CD8-positive, alpha-beta memory T cell (primary cell): ENCODE results near the gene MMP24OS. TPM values are rescaled to one million over a fixed set of nuclear protein-coding genes. Genes with fewer than 3 reads are reported as not detected.
A peak's percentile ranks its signal among the peaks of the same experiment; 100 is the strongest.

Experiments used
- CTCF ChIA-PET: fragments of 350-600 bp; sonication (Branson Sonifier 250); formaldehyde crosslinking; loops from one replicate; lab custom pipeline; 2021; ENCODE audit warnings: antibody characterized with exemption; lab: Charles Lee
- POLR2A ChIA-PET: fragments of 350-600 bp; sonication (Branson Sonifier 250); formaldehyde crosslinking; loops from one replicate; lab custom pipeline; 2021; ENCODE audit warnings: antibody characterized with exemption; lab: Charles Lee
- DNase-seq, 5 donors: peaks; one replicate each; pipeline versions ENCODE4 v3.0.0 to v3.0.0-alpha.2; 2020 to 2022; ENCODE audit warnings: mixed read lengths in 1 of 5
- H3K27ac ChIP-seq: one replicate; pipeline ENCODE4 v1.7.0; 2013; ENCODE audit warnings: low read depth, mild to moderate bottlenecking, low read length, moderate library complexity
- H3K27me3 ChIP-seq: 2 replicates; pipeline ENCODE4 v1.7.0; 2013; ENCODE audit warnings: low read length, mild to moderate bottlenecking; ENCODE audit not compliant: insufficient read depth, poor library complexity, severe bottlenecking
- H3K36me3 ChIP-seq: 2 replicates; pipeline ENCODE4 v1.7.0; 2013; ENCODE audit warnings: mild to moderate bottlenecking, low read length, moderate library complexity; ENCODE audit not compliant: insufficient read depth
- H3K4me1 ChIP-seq: 2 replicates; pipeline ENCODE4 v1.7.0; 2013; ENCODE audit warnings: mild to moderate bottlenecking, low read length, moderate library complexity; ENCODE audit not compliant: insufficient read depth
- H3K4me3 ChIP-seq: 2 replicates; pipeline ENCODE4 v1.7.0; 2013; ENCODE audit warnings: mild to moderate bottlenecking, low read length
- H3K9me3 ChIP-seq: 2 replicates; pipeline ENCODE4 v1.7.0; 2013; ENCODE audit warnings: mild to moderate bottlenecking, low read length
- H3K27ac Mint-ChIP-seq, 8 donors: one replicate each; pipeline ENCODE4 v1.8.0; 2020 to 2021; ENCODE audit warnings: mixed read lengths in 8 of 8, mild to moderate bottlenecking in 6 of 8, inconsistent platforms in 3 of 8, moderate library complexity in 3 of 8
- H3K27me3 Mint-ChIP-seq, 2 donors: one replicate each; pipeline ENCODE4 v1.8.0; 2020 to 2021; ENCODE audit warnings: mixed read lengths in 2 of 2, mild to moderate bottlenecking in 1 of 2, moderate library complexity in 1 of 2
- H3K36me3 Mint-ChIP-seq, 3 donors: one replicate each; pipeline ENCODE4 v1.8.0; 2020 to 2021; ENCODE audit warnings: mixed read lengths in 3 of 3, inconsistent platforms in 1 of 3, mild to moderate bottlenecking in 1 of 3
- H3K4me1 Mint-ChIP-seq, 3 donors: one replicate each; pipeline ENCODE4 v1.8.0; 2020 to 2021; ENCODE audit warnings: mixed read lengths in 3 of 3, inconsistent platforms in 1 of 3, mild to moderate bottlenecking in 1 of 3
- H3K4me3 Mint-ChIP-seq, 7 donors: one replicate each; pipeline ENCODE4 v1.8.0; 2020 to 2021; ENCODE audit warnings: mixed read lengths in 7 of 7, mild to moderate bottlenecking in 6 of 7, moderate library complexity in 4 of 7, inconsistent platforms in 2 of 7
- H3K9me3 Mint-ChIP-seq, 5 donors: one replicate each; pipeline ENCODE4 v1.8.0; 2020 to 2022; ENCODE audit warnings: mixed read lengths in 5 of 5, mild to moderate bottlenecking in 3 of 5, moderate library complexity in 2 of 5, inconsistent platforms in 1 of 5
- polyA plus RNA-seq: library from polyadenylated mRNA; unstranded; fragments of 300-500 nt; fragmentation: Illumina TruSeq; gene quantifications from one replicate; pipeline ENCODE4 v1.2.3, GENCODE V29; 2021
- total RNA-seq, 2 experiments: library from RNA; stranded (reverse); gene quantifications; one replicate each; pipeline ENCODE4 v1.2.3, GENCODE V29; 2021

MMP24OS gene
- total and polyA plus RNA-seq, 3 experiments from 2014 or later: 14.0 to 36.6 (median 36.5) TPM

GRCh38 chr20:35232575-35232974 lies 45.3 kb downstream of the MMP24OS start:
- Histone ChIP-seq H3K9me3 (no peaks in the 10 kb centered on the region), H3K27me3 (peaks cover under 1% of the 10 kb centered on the region), H3K4me1 (no peaks in the 10 kb centered on the region), H3K36me3 (no peaks in the 10 kb centered on the region), H3K4me3 (no peak overlapping the region), H3K27ac (no peak overlapping the region)
- ChIA-PET CTCF (no interaction called here), POLR2A (interaction anchor here (0.6 kb wide), 1 partner anchor 351 kb away, joined by 11 read pairs; no protein-coding TSS in a partner anchor)
- DNase-seq: no peak
- Mint-ChIP-seq H3K27ac (no peak overlapping the region), H3K4me3 (no peak overlapping the region), H3K27me3 (peaks cover 16 to 33% of the 10 kb centered on the region in 2 donors), H3K9me3 (no peaks in the 10 kb centered on the region), H3K36me3 (peaks cover 27 to 40% (median 40%) of the 10 kb centered on the region in 3 donors), H3K4me1 (peaks cover 0 to under 1% (median under 1%) of the 10 kb centered on the region in 3 donors)

DNA sequence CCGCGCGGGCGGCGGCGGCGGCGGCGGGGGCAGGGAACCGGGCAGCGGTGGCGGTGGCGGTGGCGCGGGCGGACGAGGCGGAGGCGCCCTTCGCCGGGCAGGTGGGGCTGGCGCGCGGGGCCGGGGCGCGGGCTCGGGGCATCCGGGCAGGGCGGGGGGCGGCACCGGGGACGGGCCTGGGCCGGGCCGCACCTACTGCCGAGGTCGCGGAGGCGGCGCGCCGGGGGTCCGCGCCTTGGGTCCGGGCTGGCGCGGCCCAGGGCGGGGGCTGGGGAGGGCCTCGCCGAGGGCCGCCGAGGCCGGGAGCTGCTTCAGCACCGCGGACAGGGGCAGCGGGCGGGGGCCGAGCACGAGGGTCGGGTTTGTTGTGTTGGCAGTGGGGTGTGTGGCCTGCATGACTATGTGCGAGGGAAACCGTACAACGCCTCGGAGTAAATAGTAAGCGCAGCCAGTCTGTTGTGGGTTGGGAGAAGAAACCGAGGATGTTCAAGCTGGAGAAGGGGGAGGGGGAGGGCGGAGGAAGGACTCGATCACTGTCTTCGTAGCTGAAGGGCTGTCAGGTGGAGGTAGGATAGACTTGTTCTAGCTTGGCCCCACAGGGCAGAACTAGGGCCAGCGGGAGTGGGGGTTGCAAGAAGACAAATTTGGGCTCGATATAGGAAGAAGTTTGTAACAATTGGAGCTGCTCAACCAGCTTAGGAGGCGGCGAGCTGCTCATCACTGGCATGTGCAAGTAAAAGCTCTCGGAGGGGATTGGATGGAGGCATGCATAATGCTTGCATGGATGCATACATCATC lies 50.8 kb downstream of the MMP24OS start:
- DNase-seq: peak; percentile 15 to 63 (median 27)
- peaks cover 11 to 17% (median 15%) of the 10 kb centered on the region in 3 donors for H3K4me1 Mint-ChIP-seq
- peaks cover 28 to 47% of the 10 kb centered on the region in 2 donors for H3K27me3 Mint-ChIP-seq
- Histone ChIP-seq H3K4me1 (no peaks in the 10 kb centered on the region), H3K4me3 (no peak overlapping the region), H3K9me3 (no peaks in the 10 kb centered on the region), H3K27ac (no peak overlapping the region), H3K27me3 (peaks cover 15% of the 10 kb centered on the region), H3K36me3 (no peaks in the 10 kb centered on the region)
- H3K36me3 Mint-ChIP-seq: peaks cover 11 to 30% (median 21%) of the 10 kb centered on the region in 3 donors
- H3K4me3 Mint-ChIP-seq: peak overlapping the region; percentile 61 to 92 (median 77)
- ChIA-PET CTCF (interaction anchor here (0.7 to 1.2 kb wide), 4 partner anchors 18 to 354 kb away, joined by 3 to 4 read pairs (median 3); partner anchors contain the start of gene GGT7), POLR2A (interaction anchor here (1.4 kb wide), 1 partner anchor 57 kb away, joined by 5 read pairs; the partner anchor contains the start of gene EIF6)
- peaks cover 0 to 5% (median 0%) of the 10 kb centered on the region in 5 donors for H3K9me3 Mint-ChIP-seq
- peak overlapping the region in 2 of 8 donors; percentile 43 to 70 for H3K27ac Mint-ChIP-seq

Other genes with a start within 250 kb of the MMP24OS start
- 10 to 100 TPM; 51.2 to 53.4 TPM for gene TRPC4AP, start 185.3 kb downstream of the MMP24OS start, total RNA-seq
- 59.8 TPM for gene TRPC4AP, start 185.3 kb downstream of the MMP24OS start, polyA plus RNA-seq
- gene EDEM2, start 130.8 kb downstream of the MMP24OS start, total RNA-seq: 10 to 100 TPM; 19.3 to 20.1 TPM
- 48.4 TPM for gene EDEM2, start 130.8 kb downstream of the MMP24OS start, polyA plus RNA-seq
- 1 to 10 TPM; 2.6 to 2.7 TPM for gene PROCR, start 106.0 kb downstream of the MMP24OS start, total RNA-seq
- gene PROCR, start 106.0 kb downstream of the MMP24OS start, polyA plus RNA-seq: 10.7 TPM
- gene MMP24, start 51.4 kb downstream of the MMP24OS start, total RNA-seq: under 1 TPM in 1 of 2 experiments, not detected in 1; 0.07 TPM
- 0.18 TPM for gene MMP24, start 51.4 kb downstream of the MMP24OS start, polyA plus RNA-seq
- gene EIF6, start 6.7 kb upstream of the MMP24OS start, total RNA-seq: 100 to 1,000 TPM; 204 to 207 TPM
- 171 TPM for gene EIF6, start 6.7 kb upstream of the MMP24OS start, polyA plus RNA-seq
- gene FAM83C, start 14.3 kb upstream of the MMP24OS start, total RNA-seq: not detected
- gene FAM83C, start 14.3 kb upstream of the MMP24OS start, polyA plus RNA-seq: not detected
- 10 to 100 TPM; 64.5 to 71.0 TPM for gene UQCC1, start 133.9 kb upstream of the MMP24OS start, total RNA-seq
- gene UQCC1, start 133.9 kb upstream of the MMP24OS start, polyA plus RNA-seq: 14.3 TPM
- not detected for gene GDF5, start 160.1 kb upstream of the MMP24OS start, total RNA-seq
- not detected for gene GDF5, start 160.1 kb upstream of the MMP24OS start, polyA plus RNA-seq
- gene CEP250, start 177.5 kb upstream of the MMP24OS start, total RNA-seq: 10 to 100 TPM; 34.8 to 42.2 TPM
- 17.2 TPM for gene CEP250, start 177.5 kb upstream of the MMP24OS start, polyA plus RNA-seq